Mesenchymal stem cell (in vitro differentiated cells and primary cell): ENCODE results near the gene P4HA2.

Experiments
- DNase-seq: peaks from one replicate; pipeline ENCODE4 v3.0.0-alpha.2; 2013
- H2AFZ ChIP-seq: one replicate; pipeline ENCODE4 v1.6.1; 2013; ENCODE audit warnings: low read depth, mild to moderate bottlenecking, control low read depth, inconsistent platforms, low read length, moderate library complexity
- H2AK5ac ChIP-seq: 2 replicates; pipeline ENCODE4 v1.6.1; 2013; ENCODE audit warnings: low read length, moderate library complexity, mild to moderate bottlenecking, inconsistent platforms; ENCODE audit not compliant: severe bottlenecking
- H2BK120ac ChIP-seq: one replicate; pipeline ENCODE4 v1.6.1; 2013; ENCODE audit warnings: low read depth, mild to moderate bottlenecking, inconsistent platforms, low read length, moderate library complexity
- H2BK12ac ChIP-seq, 2 experiments: one replicate each; pipeline ENCODE4 v1.6.1; 2013; ENCODE audit warnings: inconsistent platforms in 2 of 2, low read length in 2 of 2, mild to moderate bottlenecking in 2 of 2, moderate library complexity in 2 of 2, control low read depth in 1 of 2
- H2BK15ac ChIP-seq: one replicate; pipeline ENCODE4 v1.6.1; 2013; ENCODE audit warnings: mild to moderate bottlenecking, low read depth, inconsistent platforms; ENCODE audit not compliant: poor library complexity, severe bottlenecking
- H2BK5ac ChIP-seq: 2 replicates; pipeline ENCODE4 v1.6.1; 2013; ENCODE audit warnings: low read depth, mild to moderate bottlenecking, low read length, control low read depth, inconsistent platforms; ENCODE audit not compliant: poor library complexity, severe bottlenecking
- H3K14ac ChIP-seq, 2 experiments: one replicate each; pipeline ENCODE4 v1.6.1; 2013; ENCODE audit warnings: inconsistent platforms in 2 of 2, low read length in 2 of 2, control low read depth in 1 of 2, mild to moderate bottlenecking in 1 of 2, moderate library complexity in 1 of 2
- H3K18ac ChIP-seq, 2 experiments: one replicate each; pipeline ENCODE4 v1.6.1; 2013; ENCODE audit warnings: inconsistent platforms in 2 of 2, low read length in 2 of 2, control low read depth in 1 of 2, low read depth in 1 of 2, mild to moderate bottlenecking in 1 of 2
- H3K23ac ChIP-seq, 2 experiments: one replicate each; pipeline ENCODE4 v1.6.1; 2013; ENCODE audit warnings: inconsistent platforms in 2 of 2, low read length in 2 of 2, mild to moderate bottlenecking in 2 of 2, moderate library complexity in 2 of 2, control low read depth in 1 of 2
- H3K27ac ChIP-seq: 2 replicates; pipeline ENCODE4 v1.5.1; 2013; ENCODE audit warnings: mild to moderate bottlenecking, moderate library complexity, low read length, control low read depth, inconsistent platforms; ENCODE audit not compliant: poor library complexity, severe bottlenecking
- H3K27me3 ChIP-seq, 2 experiments: 2 replicates each; pipeline versions ENCODE4 v1.6.1 to v1.7.0; 2013; ENCODE audit warnings: low read length in 2 of 2, mild to moderate bottlenecking in 2 of 2, moderate library complexity in 2 of 2, control low read depth in 1 of 2, inconsistent platforms in 1 of 2; ENCODE audit not compliant: control insufficient read depth in 1 of 2, insufficient read depth in 1 of 2
- H3K36me3 ChIP-seq, 2 experiments: 2 replicates each; pipeline versions ENCODE4 v1.6.1 to v1.7.0; 2013; ENCODE audit warnings: low read length in 2 of 2, control low read depth in 1 of 2, inconsistent platforms in 1 of 2, low read depth in 1 of 2, mild to moderate bottlenecking in 1 of 2; ENCODE audit not compliant: insufficient read depth in 2 of 2, control insufficient read depth in 1 of 2
- H3K4ac ChIP-seq, 2 experiments: one replicate each; pipeline ENCODE4 v1.6.1; 2013; ENCODE audit warnings: inconsistent platforms in 2 of 2, low read length in 2 of 2, mild to moderate bottlenecking in 2 of 2, moderate library complexity in 2 of 2, control low read depth in 1 of 2, low read depth in 1 of 2
- H3K4me1 ChIP-seq: 2 replicates; pipeline ENCODE4 v1.6.1; 2013; ENCODE audit warnings: low read depth, low read length, control low read depth; ENCODE audit not compliant: control insufficient read depth, insufficient read depth
- H3K4me2 ChIP-seq: 2 replicates; pipeline ENCODE4 v1.6.1; 2013; ENCODE audit warnings: low read length, mild to moderate bottlenecking, inconsistent platforms; ENCODE audit not compliant: poor library complexity, severe bottlenecking
- H3K4me3 ChIP-seq, 2 experiments: 2 replicates each; pipeline versions ENCODE4 v1.5.1 to v1.7.0; 2013; ENCODE audit warnings: low read length in 2 of 2, mild to moderate bottlenecking in 2 of 2, control low read depth in 1 of 2, low read depth in 1 of 2; ENCODE audit not compliant: insufficient read depth in 1 of 2
- H3K79me1 ChIP-seq: replicated peaks from 2 replicates; pipeline ENCODE4 v1.6.1; 2013; ENCODE audit warnings: mild to moderate bottlenecking, control low read depth, low read length, inconsistent platforms; ENCODE audit not compliant: poor library complexity, severe bottlenecking
- H3K9ac ChIP-seq: 2 replicates; pipeline ENCODE4 v1.7.0; 2013; ENCODE audit warnings: mild to moderate bottlenecking, low read length, moderate library complexity
- H3K9me3 ChIP-seq: 2 replicates; pipeline ENCODE4 v1.7.0; 2013; ENCODE audit warnings: mild to moderate bottlenecking, low read length; ENCODE audit not compliant: control insufficient read depth
- H4K8ac ChIP-seq: one replicate; pipeline ENCODE4 v1.6.1; 2013; ENCODE audit warnings: inconsistent platforms, mild to moderate bottlenecking, low read length, moderate library complexity
- H4K91ac ChIP-seq: one replicate; pipeline ENCODE4 v1.6.1; 2013; ENCODE audit warnings: mild to moderate bottlenecking, low read length, inconsistent platforms
- WGBS: methylation state at CpG from one replicate; pipeline ENCODE4 v1.1.7; 2013; ENCODE audit warnings: mixed read lengths; 5-methylcytosine and 5-hydroxymethylcytosine counted together

Gene P4HA2

GRCh38 chr5:132263548-132264261, 36.1 kb upstream of the P4HA2 start:
- Histone ChIP-seq H3K27me3 (no peaks in the 10 kb centered on the region), H4K8ac (peak overlapping the region; percentile 38), H3K23ac (no peak overlapping the region), H3K36me3 (peaks cover 44 to 61% of the 10 kb centered on the region in 2 experiments), H2BK5ac (peak overlapping the region; percentile 15), H3K79me1 (peaks cover 32% of the 10 kb centered on the region), H3K4ac (no peak overlapping the region), H3K4me2 (no peak overlapping the region), H3K4me3 (no peak overlapping the region), H2BK120ac (no peak overlapping the region), H2AK5ac (peak overlapping the region; percentile 72), H4K91ac (no peak overlapping the region), H2BK15ac (no peak overlapping the region), H2AFZ (no peak overlapping the region), H3K4me1 (peaks cover 75% of the 10 kb centered on the region), H3K14ac (peak overlapping the region in 1 of 2 experiments; percentile 19), H3K18ac (peak overlapping the region in 1 of 2 experiments; percentile 51), H2BK12ac (peak overlapping the region in 1 of 2 experiments; percentile 20), H3K9me3 (no peaks in the 10 kb centered on the region), H3K27ac (peak overlapping the region; percentile 13), H3K9ac (peak overlapping the region; percentile 88)
- DNase-seq = peak; percentile 84
- WGBS = 63% methylated on average over 6 of the region's 7 CpGs

GRCh38 chr5:132262882-132263547, 35.4 kb upstream of the P4HA2 start:
- no peaks in the 10 kb centered on the region for H3K9me3 ChIP-seq
- no peak overlapping the region for H2BK120ac ChIP-seq
- H3K4me2 ChIP-seq = no peak overlapping the region
- peak overlapping the region; percentile 38 for H4K8ac ChIP-seq
- H3K23ac ChIP-seq = no peak overlapping the region
- H3K4me3 ChIP-seq = no peak overlapping the region
- H2AK5ac ChIP-seq = peak overlapping the region; percentile 72
- H3K27me3 ChIP-seq = no peaks in the 10 kb centered on the region
- H2BK12ac ChIP-seq = no peak overlapping the region
- no peak overlapping the region for H4K91ac ChIP-seq
- peak overlapping the region in 1 of 2 experiments; percentile 51 for H3K18ac ChIP-seq
- WGBS = no CpG with 5 or more reads among the region's 2 CpGs
- no peak overlapping the region for H3K27ac ChIP-seq
- no peak overlapping the region for H3K4ac ChIP-seq
- no peak overlapping the region for H2AFZ ChIP-seq
- peaks cover 73% of the 10 kb centered on the region for H3K4me1 ChIP-seq
- H3K79me1 ChIP-seq = peaks cover 32% of the 10 kb centered on the region
- peak overlapping the region; percentile 21 for H3K9ac ChIP-seq
- H3K14ac ChIP-seq = no peak overlapping the region
- H2BK15ac ChIP-seq = no peak overlapping the region
- H2BK5ac ChIP-seq = peak overlapping the region; percentile 15
- peaks cover 37 to 55% of the 10 kb centered on the region in 2 experiments for H3K36me3 ChIP-seq
- DNase-seq = peak; percentile 30

GRCh38 chr5:132261881-132262845, 34.5 kb upstream of the P4HA2 start:
- H2AFZ ChIP-seq = no peak overlapping the region
- H2AK5ac ChIP-seq = peak overlapping the region; percentile 14
- H3K4ac ChIP-seq = no peak overlapping the region
- H3K27ac ChIP-seq = no peak overlapping the region
- no peak overlapping the region for H3K4me2 ChIP-seq
- H3K9ac ChIP-seq = peak overlapping the region; percentile 21
- no peak overlapping the region for H2BK120ac ChIP-seq
- H3K14ac ChIP-seq = peak overlapping the region in 1 of 2 experiments; percentile 0
- H3K18ac ChIP-seq = peak overlapping the region in 1 of 2 experiments; percentile 25
- H4K91ac ChIP-seq = peak overlapping the region; percentile 41
- no peak overlapping the region for H3K23ac ChIP-seq
- H3K4me3 ChIP-seq = no peak overlapping the region
- H2BK15ac ChIP-seq = no peak overlapping the region
- H4K8ac ChIP-seq = no peak overlapping the region
- WGBS = 98% methylated on average over 7 of the region's 7 CpGs
- H3K79me1 ChIP-seq = peaks cover 28% of the 10 kb centered on the region
- DNase-seq = no peak
- no peaks in the 10 kb centered on the region for H3K9me3 ChIP-seq
- no peak overlapping the region for H2BK5ac ChIP-seq
- no peaks in the 10 kb centered on the region for H3K27me3 ChIP-seq
- peaks cover 72% of the 10 kb centered on the region for H3K4me1 ChIP-seq
- H2BK12ac ChIP-seq = peak overlapping the region in 1 of 2 experiments; percentile 40
- H3K36me3 ChIP-seq = peaks cover 28 to 46% of the 10 kb centered on the region in 2 experiments
